DOHH2 (cell line): Measurements from ENCODE around the gene P4HTM.

Experiments used
- H3F3A ChIP-seq: fragments of 200-600 bp; sonication (generic), shearing (Covaris generic); 2 replicates; pipeline ENCODE4 v1.6.0; 2016; ENCODE audit warnings: antibody characterized with exemption, mild to moderate bottlenecking; ENCODE audit not compliant: control insufficient read depth, insufficient read depth
- H3K27ac ChIP-seq: fragments of 200-600 bp; sonication (generic); 2 replicates; pipeline ENCODE4 v1.5.1; 2014; ENCODE audit warnings: low read depth, mild to moderate bottlenecking, low read length, moderate library complexity
- H3K27me3 ChIP-seq: fragments of 200-600 bp; sonication (generic); 2 replicates; pipeline ENCODE4 v1.6.1; 2014; ENCODE audit warnings: mild to moderate bottlenecking, low read length, mixed read lengths; ENCODE audit not compliant: control insufficient read depth
- H3K36me3 ChIP-seq: fragments of 200-600 bp; sonication (generic); 2 replicates; pipeline ENCODE4 v1.6.1; 2014; ENCODE audit warnings: mild to moderate bottlenecking, low read length, moderate library complexity, mixed read lengths; ENCODE audit not compliant: control insufficient read depth
- H3K4me1 ChIP-seq: fragments of 200-600 bp; sonication (generic); 2 replicates; pipeline ENCODE4 v1.6.1; 2014; ENCODE audit warnings: mild to moderate bottlenecking, low read length, mixed read lengths; ENCODE audit not compliant: control insufficient read depth
- H3K4me2 ChIP-seq: fragments of 200-600 bp; sonication (generic); 2 replicates; pipeline ENCODE4 v1.6.0; 2014; ENCODE audit warnings: mild to moderate bottlenecking, low read length, moderate library complexity
- H3K4me3 ChIP-seq: fragments of 200-600 bp; sonication (generic); 2 replicates; pipeline ENCODE4 v1.5.1; 2014; ENCODE audit warnings: mild to moderate bottlenecking, low read length, mixed read lengths
- H3K79me2 ChIP-seq: fragments of 200-600 bp; sonication (generic); 2 replicates; pipeline ENCODE4 v1.6.1; 2014; ENCODE audit warnings: mild to moderate bottlenecking, low read length, mixed read lengths; ENCODE audit not compliant: control insufficient read depth
- H3K9me2 ChIP-seq: fragments of 200-600 bp; sonication (generic); replicated peaks from 2 replicates; pipeline ENCODE4 v1.6.1; 2014; ENCODE audit warnings: mild to moderate bottlenecking, low read length, mixed read lengths; ENCODE audit not compliant: control insufficient read depth
- H3K9me3 ChIP-seq: fragments of 200-600 bp; sonication (generic); 2 replicates; pipeline ENCODE4 v1.6.1; 2014; ENCODE audit warnings: antibody characterized with exemption, low read length, mixed read lengths; ENCODE audit not compliant: control insufficient read depth, insufficient read depth
- H4K20me1 ChIP-seq: fragments of 200-600 bp; sonication (generic); 2 replicates; pipeline ENCODE4 v1.6.0; 2014; ENCODE audit warnings: low read depth, mild to moderate bottlenecking, antibody characterized with exemption, low read length, moderate library complexity; ENCODE audit not compliant: control insufficient read depth, insufficient read depth
- CTCF ChIP-seq: fragments of 200-600 bp; sonication (generic); IDR thresholded peaks from one replicate; pipeline ENCODE4 v1.5.1; 2014; ENCODE audit warnings: antibody characterized with exemption, mild to moderate bottlenecking, low read depth, low read length; ENCODE audit not compliant: poor library complexity, severe bottlenecking
- EZH2phosphoT487 ChIP-seq: fragments of 200-600 bp; sonication (generic); IDR thresholded peaks from 2 replicates; pipeline ENCODE4 v1.6.1; 2017; ENCODE audit warnings: borderline replicate concordance, mild to moderate bottlenecking, antibody characterized with exemption, low read length, moderate library complexity, mixed read lengths

Gene P4HTM

GRCh38 chr3:48949376-48949717 lies 40.7 kb upstream of the P4HTM start:
- Histone ChIP-seq H4K20me1 (0 out of 2 replicates have a peak, but pooled peaks cover 3% of the 10 kb centered on the region), H3F3A (peaks cover 12% of the 10 kb centered on the region), H3K4me3 (no peak overlapping the region), H3K4me2 (no peak overlapping the region), H3K9me2 (no peaks in the 10 kb centered on the region), H3K27ac (no peak overlapping the region), H3K79me2 (peaks cover 85% of the 10 kb centered on the region), H3K36me3 (peaks cover 51% of the 10 kb centered on the region), H3K4me1 (peaks cover 9% of the 10 kb centered on the region), H3K27me3 (no peaks in the 10 kb centered on the region), H3K9me3 (no peaks in the 10 kb centered on the region)
- TF ChIP-seq CTCF (no peak), EZH2phosphoT487 (no peak)

DNA sequence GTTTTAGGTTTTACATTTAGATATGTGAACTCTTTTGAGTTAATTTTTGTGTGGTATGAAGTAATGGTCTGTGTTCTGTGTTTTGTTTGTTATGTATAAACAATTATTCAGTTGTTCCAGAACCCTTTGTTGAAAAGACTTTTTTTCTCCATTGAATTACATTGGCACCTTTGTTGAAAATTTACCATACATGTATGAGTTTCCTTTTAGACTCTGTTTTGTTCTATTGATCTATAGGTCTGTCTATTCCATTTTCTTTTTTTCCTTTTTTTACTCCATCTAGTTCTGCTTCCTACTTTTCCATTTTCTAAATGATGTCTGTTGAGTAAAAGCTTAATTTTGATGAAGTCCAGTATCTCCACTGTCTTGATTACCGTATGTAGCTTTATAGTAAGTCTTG lies 40.0 kb upstream of the P4HTM start:
- no peak overlapping the region for H3K27ac ChIP-seq
- TF ChIP-seq CTCF (no peak), EZH2phosphoT487 (no peak)
- H3K4me3 ChIP-seq, result no peak overlapping the region
- H3K9me2 ChIP-seq, result no peaks in the 10 kb centered on the region
- peaks cover 9% of the 10 kb centered on the region for H3K4me1 ChIP-seq
- H3K36me3 ChIP-seq, result peaks cover 49% of the 10 kb centered on the region
- peaks cover 12% of the 10 kb centered on the region for H3F3A ChIP-seq
- H3K27me3 ChIP-seq, result no peaks in the 10 kb centered on the region
- no peaks in the 10 kb centered on the region for H3K9me3 ChIP-seq
- peaks cover 86% of the 10 kb centered on the region for H3K79me2 ChIP-seq
- H3K4me2 ChIP-seq, result no peak overlapping the region
- 0 out of 2 replicates have a peak, but pooled peaks cover 3% of the 10 kb centered on the region for H4K20me1 ChIP-seq

GRCh38 chr3:48951764-48952163 lies 38.3 kb upstream of the P4HTM start:
- H3F3A ChIP-seq, result peaks cover 12% of the 10 kb centered on the region; the same call in 1 of the 2 replicates
- no peaks in the 10 kb centered on the region for H3K9me2 ChIP-seq
- H3K4me3 ChIP-seq, result no peak overlapping the region
- peaks cover 9% of the 10 kb centered on the region for H3K4me1 ChIP-seq
- peaks cover 80% of the 10 kb centered on the region for H3K79me2 ChIP-seq
- no peak overlapping the region for H3K4me2 ChIP-seq
- TF ChIP-seq EZH2phosphoT487 (no peak), CTCF (no peak)
- H3K36me3 ChIP-seq, result peaks cover 39% of the 10 kb centered on the region
- no peak overlapping the region for H3K27ac ChIP-seq
- H3K27me3 ChIP-seq, result no peaks in the 10 kb centered on the region
- peaks cover 10% of the 10 kb centered on the region; the same call in 1 of the 2 replicates for H4K20me1 ChIP-seq
- no peaks in the 10 kb centered on the region for H3K9me3 ChIP-seq
